Mucosa of descending colon (tissue), 3 donors: Measurements from ENCODE around the gene FRMD3. TPM values are rescaled to one million over a fixed set of nuclear protein-coding genes. Genes with fewer than 3 reads are reported as not detected.

Experiments used
- ATAC-seq: fragments of 200-7000 bp; cut with Tn5 transposase; one replicate; pipeline ENCODE4 v1.9.1; 2020; ENCODE audit warnings: mild to moderate bottlenecking, moderate library complexity
- DNase-seq, 3 donors: peaks; one replicate each; pipeline ENCODE4 v3.0.0-alpha.2; 2020
- H3K36me3 ChIP-seq: fragments of 200-600 bp; one replicate; pipeline ENCODE4 v1.8.0; 2021; ENCODE audit warnings: low read depth, mild to moderate bottlenecking
- H3K4me1 ChIP-seq: fragments of 200-600 bp; one replicate; pipeline ENCODE4 v1.8.0; 2021; ENCODE audit warnings: low read depth, mild to moderate bottlenecking
- H3K4me3 ChIP-seq: fragments of 200-600 bp; one replicate; pipeline ENCODE4 v1.8.0; 2021; ENCODE audit warnings: mild to moderate bottlenecking
- H3K9me3 ChIP-seq: fragments of 200-600 bp; one replicate; pipeline ENCODE4 v1.8.0; 2021; ENCODE audit warnings: mild to moderate bottlenecking
- CTCF ChIP-seq: fragments of 200-600 bp; IDR thresholded peaks from one replicate; pipeline ENCODE4 v1.8.0; 2022; ENCODE audit warnings: antibody characterized with exemption, mild to moderate bottlenecking
- intact Hi-C, 2 donors: fragments of 100-400 bp; cut with DNase I in 1 of 2; cut with micrococcal nuclease in 1 of 2; formaldehyde crosslinking; loops; one replicate each; pipeline versions ENCODE4 v1.11.0 to v1.11.1; 2022; cut with DNase I, micrococcal nuclease
- total RNA-seq, 3 donors: library from RNA; stranded (reverse); fragmentation: NEBNext Ultra II Directional in 2 of 3; extraction: Animal tissue kit (Norgen Biotek cat#: 25700) in 2 of 3; gene quantifications; one replicate each; pipeline versions ENCODE4 v1.2.1 to v1.2.4, GENCODE V29; 2021 to 2023
- donor health status: DM: no; HTN: no; CAD: no; lungs with moderate emphysema.
- donor health status: DM: no; HTN: no; CAD: no.
- donor health status: DM: no; HTN: yes; CAD: no.

Gene FRMD3
- total RNA-seq, 3 donors from 2014 or later, result 12.2 to 27.4 (median 25.0) TPM

GRCh38 chr9:83242066-83242465 lies 296.1 kb downstream of the FRMD3 start:
- no peaks in the 10 kb centered on the region for H3K36me3 ChIP-seq
- H3K9me3 ChIP-seq, result no peaks in the 10 kb centered on the region
- TF ChIP-seq CTCF, result no peak
- no peak for DNase-seq
- intact Hi-C loops, result no loop called here
- no peak for ATAC-seq
- no peak overlapping the region for H3K4me3 ChIP-seq
- no peaks in the 10 kb centered on the region for H3K4me1 ChIP-seq

GRCh38 chr9:83240671-83241070 lies 297.5 kb downstream of the FRMD3 start:
- Histone ChIP-seq H3K4me3 (no peak overlapping the region), H3K4me1 (no peaks in the 10 kb centered on the region), H3K9me3 (no peaks in the 10 kb centered on the region), H3K36me3 (no peaks in the 10 kb centered on the region)
- DNase-seq (no peak), ATAC-seq (no peak)
- intact Hi-C loops, result no loop called here
- no peak for TF ChIP-seq CTCF

GRCh38 chr9:83239747-83240146 lies 298.5 kb downstream of the FRMD3 start:
- no peak for TF ChIP-seq CTCF
- no peaks in the 10 kb centered on the region for H3K4me1 ChIP-seq
- no peaks in the 10 kb centered on the region for H3K36me3 ChIP-seq
- intact Hi-C loops, result no loop called here
- H3K9me3 ChIP-seq, result no peaks in the 10 kb centered on the region
- ATAC-seq (no peak), DNase-seq (no peak)
- H3K4me3 ChIP-seq, result no peak overlapping the region

- H3K9me3 ChIP-seq, result no peaks in the 10 kb centered on the region
- intact Hi-C loops, result no loop called here
- H3K4me1 ChIP-seq, result no peaks in the 10 kb centered on the region
- DNase-seq (peak in 1 of 3 donors; percentile 44), ATAC-seq (peak; percentile 29)
- no peaks in the 10 kb centered on the region for H3K36me3 ChIP-seq
- no peak for TF ChIP-seq CTCF
- no peak overlapping the region for H3K4me3 ChIP-seq
Measured at GRCh38 chr9:83238871-83239640, 299.1 kb downstream of the FRMD3 start.

GRCh38 chr9:83236029-83236696 lies 302.0 kb downstream of the FRMD3 start:
- ATAC-seq (no peak), DNase-seq (no peak)
- H3K9me3 ChIP-seq, result no peaks in the 10 kb centered on the region
- no peaks in the 10 kb centered on the region for H3K36me3 ChIP-seq
- intact Hi-C loops, result no loop called here
- H3K4me3 ChIP-seq, result no peak overlapping the region
- no peaks in the 10 kb centered on the region for H3K4me1 ChIP-seq
- TF ChIP-seq CTCF, result no peak
